HuH-7.5 (cell line): ENCODE data around the gene CLEC16A.

ENCODE experiments used
- DNase-seq: peaks from one replicate; pipeline ENCODE4 v3.0.0; 2011; ENCODE audit warnings: low spot score

CLEC16A gene

DNA sequence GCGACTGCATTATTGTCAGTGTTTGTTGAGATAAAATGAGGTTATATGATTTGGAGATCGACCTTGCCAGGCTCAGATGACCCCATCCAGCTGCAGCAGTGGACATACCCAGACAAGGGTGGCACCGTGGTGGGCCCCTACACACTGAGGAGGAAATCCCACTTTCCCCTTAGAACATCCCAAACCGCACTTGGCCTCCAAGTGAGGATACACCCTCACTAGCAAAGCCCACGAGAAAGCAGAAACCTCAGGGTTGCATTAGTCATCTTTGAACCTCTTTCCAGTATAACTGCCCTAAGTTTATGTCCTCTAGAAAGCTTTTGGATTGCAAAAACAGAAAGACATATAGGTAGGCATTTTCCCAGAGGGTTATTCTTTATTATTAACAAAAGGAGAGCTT lies 101.5 kb downstream of the CLEC16A start:
- DNase-seq = no peak

DNA sequence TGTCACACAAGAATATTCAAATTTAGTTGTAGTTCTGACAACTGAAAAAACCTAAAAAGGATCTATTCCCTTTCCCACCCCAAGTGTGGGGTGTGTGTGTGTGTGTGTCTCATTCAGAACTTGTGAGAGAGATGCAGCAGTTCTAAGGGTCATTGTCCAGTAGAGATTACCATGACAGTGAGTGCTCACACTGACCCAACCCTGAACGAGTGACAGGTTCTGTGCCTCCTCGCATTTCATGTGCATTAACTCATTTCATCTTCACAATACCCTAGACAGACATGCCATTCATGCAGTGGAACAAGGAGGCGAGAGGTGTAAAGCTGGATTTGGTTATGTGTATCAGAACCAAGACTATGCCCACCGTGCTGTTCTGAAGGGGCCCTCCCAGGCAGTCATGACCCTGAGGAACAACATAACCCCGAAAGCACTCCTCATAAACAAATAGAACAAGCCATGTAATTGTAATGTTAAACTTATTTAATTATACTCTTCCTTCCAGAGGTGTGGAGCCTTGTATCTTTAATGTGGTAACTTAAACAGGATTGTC lies 102.1 kb downstream of the CLEC16A start:
- DNase-seq = no peak

DNA sequence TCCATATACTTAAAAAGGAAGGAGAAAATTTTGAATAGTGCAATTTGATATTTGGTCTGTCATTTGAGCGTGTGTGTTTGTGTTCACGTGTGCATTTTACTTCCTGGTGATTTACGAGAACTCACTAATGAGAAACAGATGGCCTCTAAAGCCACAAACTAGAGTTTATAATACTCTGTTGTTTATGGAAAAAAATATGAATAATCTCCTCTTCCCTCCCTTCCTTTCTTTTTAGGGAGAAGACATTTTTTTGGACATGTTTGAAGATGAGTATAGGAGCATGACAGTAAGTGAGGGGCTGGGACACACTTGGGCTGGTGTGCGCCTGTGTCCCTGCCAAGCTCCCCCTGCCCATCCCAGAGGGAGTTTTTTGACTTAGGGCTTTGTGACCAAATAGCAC lies 102.7 kb downstream of the CLEC16A start:
- no peak for DNase-seq

DNA sequence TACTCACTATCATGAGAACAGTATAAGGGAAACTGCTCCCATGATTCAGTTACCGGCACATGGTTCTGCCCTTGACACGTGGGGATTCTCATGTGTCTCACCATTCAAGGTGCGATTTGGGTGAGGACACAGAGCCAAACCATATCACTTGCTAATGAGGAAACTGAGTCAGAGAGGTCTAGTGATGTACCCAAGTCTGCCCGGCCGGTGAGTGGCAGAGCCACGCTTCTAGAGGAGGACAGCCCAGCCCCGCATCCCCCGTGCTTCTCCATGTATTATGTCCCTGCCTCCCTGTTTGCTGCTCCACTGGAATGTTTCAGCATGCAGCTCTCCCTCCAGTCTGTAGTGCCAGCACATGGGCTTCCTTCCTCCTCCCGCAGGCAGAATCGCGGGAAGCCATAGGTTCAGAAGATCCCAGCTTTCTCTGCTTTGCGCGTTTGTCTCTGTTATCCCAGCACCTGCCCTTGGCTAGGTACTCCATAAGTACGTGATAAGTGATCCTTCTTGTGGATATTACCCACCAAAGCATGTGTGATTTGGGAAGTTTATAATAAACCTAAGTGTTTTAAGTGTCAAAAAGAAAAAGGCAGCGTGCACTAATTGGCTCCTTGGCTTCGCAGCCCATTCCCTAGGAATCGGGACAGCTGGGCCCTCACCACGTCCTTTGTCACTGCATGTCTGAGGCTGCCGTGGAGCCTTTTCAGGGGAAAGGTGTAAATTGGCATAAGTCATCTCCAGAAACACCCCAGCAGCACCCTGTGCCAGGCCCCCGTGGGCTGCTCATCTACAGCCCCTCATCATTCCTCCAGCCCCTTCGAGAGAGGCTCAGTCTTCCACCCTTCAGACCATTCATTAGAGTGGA lies 103.8 kb downstream of the CLEC16A start:
- DNase-seq = no peak

DNA sequence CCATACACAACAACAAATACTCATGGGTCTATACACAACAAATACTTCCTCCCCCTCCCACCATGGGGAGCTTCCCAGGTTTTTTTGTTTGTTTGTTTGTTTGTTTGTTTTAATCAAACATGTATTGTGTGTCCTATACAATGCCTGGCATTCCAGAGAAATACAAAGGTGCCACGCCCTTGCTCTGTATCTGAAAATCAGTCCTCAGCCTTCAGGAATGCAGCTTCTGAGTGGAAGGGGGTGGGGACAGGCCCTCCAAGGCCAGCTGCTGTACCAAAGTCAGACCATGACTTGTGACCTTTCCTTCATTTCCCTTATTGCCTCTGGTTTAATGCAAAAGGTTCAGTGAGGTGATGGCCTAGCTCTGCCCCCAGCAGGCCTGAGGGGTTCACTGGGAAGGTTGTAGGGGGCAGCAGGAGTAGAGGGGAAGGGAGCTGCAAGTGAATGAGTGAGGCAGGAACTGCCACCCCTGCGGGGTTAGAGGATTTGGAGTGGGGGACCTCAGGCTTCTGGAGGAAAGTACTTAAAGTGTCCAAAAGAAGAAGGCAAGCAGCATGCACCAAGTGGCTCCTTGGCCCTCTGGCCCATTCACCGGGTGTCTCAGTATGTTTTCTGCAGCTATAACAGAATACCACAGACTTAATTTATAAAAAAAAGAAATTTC lies 105.2 kb downstream of the CLEC16A start:
- no peak for DNase-seq

DNA sequence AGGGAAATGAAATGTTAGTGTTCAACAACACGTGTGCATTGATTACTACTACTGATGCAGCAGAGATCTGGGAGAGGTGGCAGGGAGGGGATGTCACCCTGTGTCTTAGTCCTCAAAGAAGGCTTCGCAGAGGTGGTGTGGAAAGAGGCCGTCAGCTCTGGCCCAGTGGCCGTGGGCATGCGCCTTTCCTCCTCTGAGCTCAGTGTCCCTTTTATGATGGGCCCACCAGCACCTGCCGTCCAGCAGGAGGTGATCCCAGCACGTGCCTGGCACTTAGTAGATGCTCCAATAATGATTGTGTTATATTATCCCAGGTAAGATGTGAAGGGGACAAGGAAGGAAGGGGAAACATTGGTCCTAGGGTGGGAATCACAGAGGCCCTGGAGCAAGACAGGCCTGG lies 106.2 kb downstream of the CLEC16A start:
- DNase-seq = no peak

DNA sequence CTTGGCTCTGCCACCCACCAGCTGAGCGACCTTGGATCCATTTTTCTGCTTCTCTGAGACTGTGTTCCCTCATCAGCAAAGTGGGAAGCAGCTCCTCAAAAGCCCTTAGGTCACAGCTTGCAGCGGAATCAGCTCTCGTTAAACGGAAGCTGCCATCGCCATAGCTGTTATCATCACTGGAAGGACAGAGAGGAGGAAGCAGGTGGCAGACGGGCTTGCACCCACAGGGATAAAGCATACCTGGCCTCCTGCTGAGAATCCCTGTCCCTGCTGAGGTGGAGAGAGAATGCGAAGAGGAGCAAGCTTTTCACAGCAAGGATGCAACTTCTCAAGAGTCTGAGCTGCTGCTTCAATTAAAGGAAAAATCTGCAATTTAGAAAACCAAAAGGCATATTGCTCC lies 106.6 kb downstream of the CLEC16A start:
- no peak for DNase-seq

DNA sequence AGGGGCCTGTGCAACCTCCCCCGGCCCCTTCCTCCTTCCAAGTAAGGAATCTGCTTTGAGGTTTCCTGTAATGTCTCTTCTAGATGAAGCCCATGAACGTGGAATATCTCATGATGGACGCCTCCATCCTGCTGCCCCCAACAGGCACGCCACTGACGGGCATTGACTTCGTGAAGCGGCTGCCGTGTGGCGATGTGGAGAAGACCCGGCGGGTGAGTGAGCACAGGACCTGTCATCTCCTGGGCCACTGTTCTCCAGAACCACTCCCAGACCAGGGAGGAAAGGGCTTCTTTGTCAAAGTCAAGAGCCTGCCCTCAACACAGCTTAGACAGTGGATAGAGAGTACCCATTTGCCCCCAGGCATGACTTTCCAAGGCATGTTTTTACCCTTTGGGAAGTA lies 107.1 kb downstream of the CLEC16A start:
- no peak for DNase-seq

DNA sequence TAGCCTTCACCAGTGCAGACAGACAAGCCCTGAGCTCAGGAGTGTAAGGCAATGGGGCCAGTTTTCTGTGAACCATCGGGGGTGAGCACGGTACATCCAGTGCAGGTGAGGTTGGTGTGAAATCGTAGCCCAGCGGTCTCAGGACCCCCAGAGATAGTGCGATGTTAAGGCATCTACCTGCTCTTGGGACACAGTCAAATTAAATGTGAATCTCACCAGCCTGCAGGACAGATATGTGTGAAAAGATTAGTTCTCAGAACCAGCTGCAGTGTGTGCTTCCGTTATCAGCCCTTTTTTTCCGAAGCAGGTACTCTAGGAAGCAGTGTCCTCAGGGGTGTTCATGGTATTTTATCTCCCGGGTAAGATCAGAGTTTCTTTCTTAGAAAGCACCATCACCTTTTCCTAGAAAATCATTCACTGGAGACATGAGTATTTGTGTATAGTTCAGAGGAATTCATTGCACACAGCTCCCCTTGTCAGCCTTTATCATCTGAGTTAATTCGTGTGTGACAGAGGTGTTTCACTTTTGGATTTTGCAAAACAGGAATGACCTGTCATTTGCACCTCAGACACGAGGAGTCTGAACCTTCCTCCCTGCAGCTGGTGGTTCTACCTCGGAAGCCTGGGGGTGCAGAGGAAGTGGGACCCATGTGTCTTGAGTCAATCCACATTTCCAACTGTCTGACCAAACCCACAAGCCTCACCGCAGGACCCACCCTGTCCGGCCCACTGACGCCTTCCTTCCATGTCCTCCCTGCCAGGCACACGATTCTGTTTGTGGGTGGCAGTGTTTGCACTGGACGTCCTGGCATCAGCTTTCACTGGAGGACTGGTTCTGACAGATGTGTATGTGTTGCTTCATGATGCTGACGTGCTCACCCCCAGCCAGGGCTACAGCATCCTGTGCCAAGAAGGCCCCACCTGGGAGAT lies 107.8 kb downstream of the CLEC16A start:
- no peak for DNase-seq

DNA sequence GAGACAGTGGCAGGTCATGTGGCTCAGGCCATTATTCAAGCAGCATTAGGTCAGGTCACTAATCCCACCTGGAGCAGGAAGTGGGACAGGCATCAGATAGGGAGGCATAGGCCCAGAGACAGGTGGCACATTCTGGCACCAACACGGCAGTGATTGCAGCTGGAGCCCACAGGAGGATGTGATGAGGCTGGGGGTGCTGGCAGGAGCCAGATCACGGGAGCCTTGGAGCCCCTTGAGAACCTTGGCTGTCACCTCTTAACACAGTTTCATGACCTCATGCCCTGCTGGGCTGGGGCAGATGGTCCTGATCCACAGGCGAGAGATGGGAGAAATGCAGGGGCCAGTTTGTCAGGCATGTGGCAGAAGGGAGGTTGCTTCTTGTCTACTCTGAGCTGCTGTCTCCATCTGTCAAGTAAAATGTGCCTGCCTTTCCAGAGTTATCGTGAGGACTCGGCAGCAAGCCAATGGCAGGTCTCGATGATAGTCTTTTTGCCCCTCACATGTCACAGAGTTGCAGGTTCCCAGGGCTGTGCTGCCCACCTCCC lies 109.6 kb downstream of the CLEC16A start:
- DNase-seq = no peak

DNA sequence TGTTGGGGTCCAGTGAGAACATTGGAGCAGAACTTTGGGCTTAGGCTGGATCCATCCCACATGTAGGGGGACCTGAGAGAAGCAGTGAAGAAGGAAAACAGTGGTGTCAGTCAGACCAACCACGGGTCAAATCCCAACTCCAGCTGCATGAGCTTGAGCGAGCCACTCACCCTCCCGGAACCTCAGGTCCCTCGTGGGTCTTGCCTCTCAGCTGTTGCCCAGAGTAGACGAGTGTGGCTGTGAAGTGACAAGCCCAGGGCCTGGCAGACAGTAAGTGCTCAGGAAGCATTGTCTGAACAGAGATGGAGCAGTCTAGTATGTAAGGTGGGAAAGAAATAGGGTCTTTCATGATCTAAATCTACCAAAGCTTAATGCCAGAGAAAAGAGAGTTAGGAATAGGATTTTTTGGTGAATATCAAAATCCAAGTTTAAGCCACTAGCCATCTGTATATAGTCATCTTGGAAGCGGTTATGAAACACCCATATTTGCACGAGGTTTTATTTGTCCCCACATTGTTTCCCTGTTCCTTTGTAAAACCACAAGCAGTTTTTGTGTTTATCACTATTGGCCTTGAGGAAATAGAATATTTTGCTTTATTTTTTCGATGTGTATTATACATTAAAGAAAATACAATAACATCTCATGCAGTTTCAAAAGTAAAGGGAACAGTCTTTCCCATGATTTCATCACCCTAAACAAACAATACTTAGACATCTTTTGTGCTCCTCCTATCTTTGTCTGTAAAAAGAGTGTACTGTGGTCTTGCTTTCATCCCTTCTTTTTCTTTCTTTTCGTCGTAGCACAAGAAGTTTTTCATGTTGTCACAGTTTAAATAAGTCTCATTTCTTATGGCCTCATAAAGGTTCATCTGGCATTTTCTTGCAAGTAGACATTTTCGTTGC lies 112.0 kb downstream of the CLEC16A start:
- DNase-seq = no peak

DNA sequence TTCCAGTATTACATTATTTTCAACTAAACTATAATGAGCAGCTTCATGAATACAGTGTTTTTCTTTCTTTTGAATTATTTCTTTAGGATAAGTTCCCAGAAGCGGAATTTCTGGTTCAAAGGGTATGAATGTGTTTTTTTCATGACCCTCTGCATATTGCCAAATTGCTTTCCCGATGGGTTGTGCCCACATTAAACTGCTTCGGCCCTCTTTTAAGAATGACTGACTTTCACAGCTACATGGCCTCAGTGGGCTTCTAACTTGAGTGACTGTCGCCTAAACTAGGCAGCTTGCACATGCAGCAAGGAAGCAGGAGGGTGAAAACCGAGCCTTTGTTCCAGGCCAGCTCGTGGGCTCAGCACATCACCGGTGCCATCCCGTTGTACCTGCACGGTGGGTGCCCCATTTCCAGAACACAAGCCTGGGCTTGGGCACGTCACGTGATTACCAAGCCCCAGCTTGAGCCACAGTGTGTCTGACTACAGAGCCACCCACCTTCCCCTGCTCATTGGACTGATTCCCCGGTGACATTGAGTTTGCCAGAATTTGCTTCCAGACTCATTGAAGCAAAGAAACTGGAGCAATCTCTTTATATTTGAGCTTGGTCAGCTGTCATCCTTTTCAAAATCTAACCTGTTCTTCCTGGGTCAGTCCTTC lies 112.8 kb downstream of the CLEC16A start:
- no peak for DNase-seq

DNA sequence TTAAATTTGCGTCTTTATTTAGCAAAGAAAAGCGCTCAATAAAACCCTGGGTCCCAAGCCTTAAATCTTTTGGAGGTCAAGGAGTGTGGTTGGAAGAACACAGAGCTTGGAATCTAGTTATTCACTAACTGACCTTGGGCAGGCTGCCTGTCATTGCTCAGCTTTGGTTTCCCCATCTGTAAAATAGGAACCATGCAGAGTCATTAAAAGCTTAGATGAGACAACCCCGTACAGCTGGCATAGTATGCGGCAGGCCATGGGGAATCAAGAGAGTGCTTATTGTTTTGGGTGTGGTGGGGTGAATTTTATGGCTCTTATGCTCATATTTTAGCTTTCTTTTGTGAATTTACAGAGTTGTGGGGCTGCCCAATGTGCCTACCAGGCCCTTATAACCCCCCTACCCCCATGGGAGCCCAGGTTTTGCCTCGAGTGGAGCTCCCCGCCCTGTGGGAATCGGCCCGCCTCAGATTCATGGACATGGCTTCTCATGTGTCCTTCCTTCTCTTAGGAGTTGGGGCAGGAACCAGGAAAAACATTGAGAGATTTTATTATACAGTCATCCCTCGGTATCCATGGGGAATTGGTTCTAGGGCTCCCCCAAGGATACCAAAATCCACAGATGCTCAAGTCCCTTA lies 113.5 kb downstream of the CLEC16A start:
- DNase-seq = no peak

DNA sequence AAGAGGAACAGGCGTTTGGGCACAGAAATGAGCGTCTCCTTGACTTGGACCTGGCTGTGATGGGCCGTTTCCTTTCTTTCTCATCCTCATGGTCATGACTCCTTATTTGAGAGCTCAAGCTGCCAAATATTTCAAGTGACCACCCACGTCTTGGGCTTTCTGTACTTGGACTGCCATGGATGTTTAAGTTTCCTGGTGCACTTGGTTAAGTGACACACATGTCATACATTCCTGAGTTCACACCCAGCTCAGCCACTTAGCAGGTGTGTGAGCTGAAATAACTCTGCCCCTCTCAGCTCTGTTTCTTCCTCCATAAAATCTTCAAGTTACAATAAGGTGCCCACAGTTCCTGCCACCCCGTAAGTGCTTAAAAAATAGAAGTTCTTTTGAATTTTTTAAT lies 114.5 kb downstream of the CLEC16A start:
- no peak for DNase-seq

DNA sequence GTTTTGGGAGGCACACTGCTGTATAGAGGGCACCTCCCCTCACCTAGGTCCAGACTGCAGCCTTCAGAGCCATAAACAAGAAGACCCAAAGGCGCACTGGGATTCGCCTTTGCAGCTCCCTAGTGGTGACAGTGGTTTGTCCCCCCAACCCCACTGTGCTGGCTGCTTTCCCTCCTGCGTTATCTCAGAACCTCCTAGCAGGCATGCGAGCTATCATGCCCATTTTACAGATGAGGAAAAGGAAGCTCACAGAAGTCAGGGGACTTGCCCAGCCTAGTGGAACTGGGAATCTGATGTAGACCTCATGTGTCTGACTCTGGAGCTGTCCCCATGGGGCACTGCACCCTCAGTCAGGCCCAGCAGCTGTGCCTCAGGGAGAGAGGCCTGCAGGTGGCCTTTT lies 115.2 kb downstream of the CLEC16A start:
- DNase-seq = no peak

DNA sequence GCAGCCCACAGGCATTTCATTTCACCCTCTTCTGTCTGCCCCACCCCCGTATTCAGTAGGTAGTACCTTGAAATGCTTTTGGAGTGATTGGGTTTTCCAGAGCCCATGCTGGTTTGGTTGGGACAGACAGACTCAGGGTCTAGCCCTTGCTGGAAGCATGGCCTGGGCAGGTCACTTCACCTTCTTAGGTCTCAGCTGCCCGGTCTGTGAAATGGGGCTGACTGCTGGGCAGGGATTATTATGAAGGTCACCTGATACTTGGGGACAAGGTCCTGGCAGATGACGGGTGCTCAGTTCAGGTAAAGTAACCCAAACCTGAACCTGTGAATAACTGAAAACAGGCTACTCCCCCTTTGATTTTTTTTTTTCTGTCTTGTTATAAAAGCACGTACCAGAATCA lies 116.0 kb downstream of the CLEC16A start:
- no peak for DNase-seq

DNA sequence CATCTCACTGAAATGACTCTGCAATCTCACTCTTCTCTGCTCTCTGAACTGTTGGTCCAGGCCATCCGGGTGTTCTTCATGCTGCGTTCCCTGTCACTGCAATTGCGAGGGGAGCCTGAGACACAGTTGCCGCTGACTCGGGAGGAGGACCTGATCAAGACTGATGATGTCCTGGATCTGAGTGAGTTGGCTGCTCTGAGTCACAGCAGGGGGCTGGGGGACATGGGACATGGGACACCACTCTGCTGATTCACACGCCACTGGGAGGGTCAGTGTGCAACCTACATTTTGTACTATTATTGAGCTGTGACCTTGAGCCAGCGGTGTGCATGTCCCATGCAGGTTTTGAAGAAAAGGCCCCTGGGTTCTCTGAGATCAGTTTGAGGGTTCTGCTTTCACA lies 116.5 kb downstream of the CLEC16A start:
- DNase-seq = no peak

DNA sequence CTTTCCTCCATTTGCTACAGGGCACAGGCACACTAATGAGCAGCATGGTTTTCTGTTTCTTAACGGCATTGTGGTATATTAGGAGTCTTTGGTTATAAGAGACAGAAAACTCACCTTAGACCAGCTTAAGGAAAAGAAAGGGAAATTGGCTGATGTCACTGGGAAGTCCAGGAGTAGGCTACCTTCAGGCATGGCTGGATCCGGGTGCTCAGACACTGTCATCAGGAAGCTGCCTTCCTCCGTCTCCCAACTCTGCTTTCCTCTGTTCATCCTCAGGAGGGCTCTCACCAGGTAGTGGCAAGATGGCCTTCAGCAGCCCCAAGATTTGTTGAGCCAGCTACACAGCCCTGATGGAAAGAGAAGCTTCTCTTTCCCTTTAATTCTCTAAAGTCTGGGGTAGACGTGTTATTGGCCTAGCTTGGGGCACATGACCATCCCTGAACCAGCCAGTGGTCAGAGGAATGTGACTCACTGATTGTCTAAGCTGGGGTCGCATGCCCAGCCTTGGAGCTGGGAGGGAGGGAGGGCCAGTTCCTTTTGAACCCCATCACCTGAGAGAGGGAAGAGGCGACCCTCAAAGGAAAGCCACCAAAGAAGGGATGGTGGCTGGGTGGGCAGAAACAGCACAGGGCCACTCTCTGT lies 117.4 kb downstream of the CLEC16A start:
- DNase-seq = no peak

DNA sequence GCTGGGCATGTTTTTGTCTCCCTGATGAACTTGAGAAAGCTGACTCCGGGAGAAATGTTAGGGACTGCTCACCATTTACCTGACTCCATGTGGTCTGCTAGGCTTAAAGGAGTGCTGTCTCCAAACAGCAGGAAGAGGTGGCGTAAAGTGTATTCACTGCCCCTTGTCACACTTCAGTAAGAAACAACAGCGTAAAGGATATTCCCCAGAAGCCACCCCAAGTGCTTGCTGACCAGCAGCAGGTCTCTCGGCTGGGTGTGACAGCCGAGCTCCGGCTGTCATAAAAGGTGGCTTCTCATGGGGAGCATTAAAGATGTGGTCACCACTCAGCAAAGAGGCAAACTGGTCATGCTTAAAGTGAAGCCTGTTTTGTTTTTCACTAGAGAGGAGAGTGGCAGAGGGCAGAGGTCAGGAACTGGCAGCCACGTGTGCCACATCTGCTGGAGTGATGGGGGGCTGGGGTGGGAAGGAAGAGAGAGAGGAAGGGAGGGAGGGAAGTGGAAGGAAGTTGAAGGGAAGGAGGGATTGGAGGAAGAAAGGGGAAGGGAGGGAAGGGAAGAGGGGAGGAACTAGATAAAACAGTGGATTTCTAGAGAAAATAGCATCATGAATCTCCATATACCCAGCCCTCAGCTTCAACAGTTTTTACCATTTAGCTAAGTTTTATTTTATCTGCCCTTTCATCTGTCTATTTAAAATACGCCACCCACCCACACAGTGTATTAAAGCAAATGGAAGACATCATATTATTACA lies 119.3 kb downstream of the CLEC16A start:
- no peak for DNase-seq
